Activated T-helper 17 cell treated with anti-CD3 and anti-CD28 coated beads, Interleukin-2, amount 50 U/mL, for 72 hours (primary cell): ENCODE results near the gene BEX3. TPM values are rescaled to one million over a fixed set of nuclear protein-coding genes. Genes with fewer than 3 reads are reported as not detected.
A peak's percentile ranks its signal among the peaks of the same experiment; 100 is the strongest.
"Not testable (repeated sequence)": the region's sequence is repeated elsewhere in the genome, so short reads cannot be mapped to it uniquely, and the experiment has no call there.

Experiments used
- ATAC-seq: fragments of 150-1000 bp; cut with Tn5 transposase; replicated peaks from 2 replicates; pipeline ENCODE4 v1.10.0; 2021; ENCODE audit warnings: mild to moderate bottlenecking, moderate library complexity
- H3K27ac Mint-ChIP-seq: one replicate; pipeline ENCODE4 v1.8.0; 2022; ENCODE audit warnings: mixed read lengths
- H3K27me3 Mint-ChIP-seq: one replicate; pipeline ENCODE4 v1.8.0; 2022; ENCODE audit warnings: mixed read lengths
- H3K36me3 Mint-ChIP-seq: one replicate; pipeline ENCODE4 v1.8.0; 2022; ENCODE audit warnings: low read depth, mild to moderate bottlenecking, mixed read lengths
- H3K4me1 Mint-ChIP-seq: one replicate; pipeline ENCODE4 v1.8.0; 2022; ENCODE audit warnings: mixed read lengths
- H3K4me3 Mint-ChIP-seq: one replicate; pipeline ENCODE4 v1.8.0; 2022; ENCODE audit warnings: mild to moderate bottlenecking, mixed read lengths
- H3K9me3 Mint-ChIP-seq: one replicate; pipeline ENCODE4 v1.8.0; 2022; ENCODE audit warnings: mixed read lengths
- total RNA-seq, 2 donors: library from RNA; stranded (reverse); gene quantifications; one replicate each; pipeline ENCODE4 v1.2.3, GENCODE V29; 2022

The BEX3 gene
- total RNA-seq, 2 donors from 2014 or later: 3.5 to 9.4 TPM

DNA sequence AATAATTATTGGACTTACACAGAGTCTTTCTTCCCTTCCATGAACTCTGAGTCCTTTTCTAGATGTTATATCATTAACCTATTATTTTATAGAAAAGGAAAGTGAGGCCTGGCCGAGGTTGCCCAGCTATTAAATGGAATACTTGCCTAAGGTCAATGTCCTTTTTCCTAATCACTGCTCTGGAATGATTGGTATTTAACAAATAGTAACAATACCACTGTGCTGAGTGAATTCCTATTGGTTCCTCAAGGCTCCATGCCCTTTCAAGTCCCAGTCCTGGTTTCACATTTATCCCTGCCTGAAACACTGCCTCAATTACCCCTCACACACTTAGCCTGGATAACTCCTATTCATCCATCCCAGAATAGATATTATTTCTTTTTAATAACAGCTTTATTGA, 13.9 kb upstream of the BEX3 start:
- Mint-ChIP-seq H3K27me3 (no peaks in the 10 kb centered on the region), H3K4me3 (no peak overlapping the region), H3K27ac (no peak overlapping the region), H3K9me3 (no peaks in the 10 kb centered on the region), H3K36me3 (no peaks in the 10 kb centered on the region), H3K4me1 (no peaks in the 10 kb centered on the region)
- no peak for ATAC-seq

DNA sequence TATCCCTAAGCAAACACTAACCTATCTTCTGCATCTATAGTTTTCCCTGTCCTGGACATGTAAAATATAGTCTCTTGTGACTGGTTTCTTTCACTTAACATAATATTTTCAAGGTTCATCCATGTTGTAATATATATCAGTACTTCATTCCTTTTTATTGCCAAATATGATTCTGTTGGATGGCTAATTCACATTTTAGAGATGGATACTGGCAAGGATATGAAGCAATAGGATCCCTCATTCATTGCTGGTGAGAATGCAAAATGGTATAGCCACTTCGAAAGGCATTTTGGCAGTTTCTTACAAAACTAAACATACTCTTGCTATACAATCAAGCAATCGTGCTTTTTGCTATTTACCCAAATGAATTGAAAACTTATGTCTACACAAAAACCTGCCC, 13.3 kb upstream of the BEX3 start:
- no peaks in the 10 kb centered on the region for H3K36me3 Mint-ChIP-seq
- no peaks in the 10 kb centered on the region for H3K27me3 Mint-ChIP-seq
- ATAC-seq: no peak
- no peak overlapping the region for H3K27ac Mint-ChIP-seq
- no peak overlapping the region for H3K4me3 Mint-ChIP-seq
- no peaks in the 10 kb centered on the region for H3K4me1 Mint-ChIP-seq
- no peaks in the 10 kb centered on the region for H3K9me3 Mint-ChIP-seq

DNA sequence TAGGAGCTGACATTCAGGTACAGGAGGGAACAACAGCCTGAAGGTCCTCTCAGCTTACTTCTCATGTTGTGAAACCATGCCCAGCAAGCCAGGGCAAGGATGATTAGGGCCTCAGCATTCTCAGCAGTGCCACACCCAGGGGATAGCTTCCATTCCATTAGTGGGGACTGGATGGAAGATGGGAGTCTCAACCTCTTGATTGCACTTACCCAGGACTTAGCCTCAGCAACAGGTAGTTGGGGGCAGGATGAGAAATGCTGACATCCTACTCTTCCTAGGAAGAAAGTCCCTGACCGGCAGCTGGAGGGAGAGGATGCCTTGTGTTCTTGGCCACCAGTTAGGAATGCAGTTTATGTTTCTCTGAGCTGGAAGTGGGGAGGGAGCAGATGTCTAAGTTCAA, 8.8 kb upstream of the BEX3 start:
- no peaks in the 10 kb centered on the region for H3K36me3 Mint-ChIP-seq
- H3K4me3 Mint-ChIP-seq: no peak overlapping the region
- H3K9me3 Mint-ChIP-seq: no peaks in the 10 kb centered on the region
- H3K4me1 Mint-ChIP-seq: no peaks in the 10 kb centered on the region
- H3K27ac Mint-ChIP-seq: no peak overlapping the region
- H3K27me3 Mint-ChIP-seq: no peaks in the 10 kb centered on the region
- no peak for ATAC-seq

DNA sequence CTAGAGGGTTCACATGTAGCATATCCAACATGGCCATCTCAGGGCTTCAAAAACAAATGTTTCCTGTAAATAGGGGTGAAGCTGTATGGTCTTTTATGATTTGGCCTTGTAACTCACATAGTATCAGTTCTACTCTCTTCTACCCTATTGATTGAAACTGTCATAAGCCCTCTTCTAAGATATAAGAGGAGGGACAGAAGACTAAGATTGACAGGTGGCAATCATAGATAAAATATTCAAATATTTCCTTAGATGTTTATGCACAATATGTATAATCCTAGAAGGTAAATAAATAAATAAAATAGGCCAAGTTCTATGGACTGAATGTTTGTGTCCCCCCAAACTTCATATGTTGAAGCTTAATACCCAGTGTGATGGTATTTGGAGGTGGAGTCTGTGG, 6.9 kb upstream of the BEX3 start:
- H3K27ac Mint-ChIP-seq: no peak overlapping the region
- no peak for ATAC-seq
- no peaks in the 10 kb centered on the region for H3K27me3 Mint-ChIP-seq

DNA sequence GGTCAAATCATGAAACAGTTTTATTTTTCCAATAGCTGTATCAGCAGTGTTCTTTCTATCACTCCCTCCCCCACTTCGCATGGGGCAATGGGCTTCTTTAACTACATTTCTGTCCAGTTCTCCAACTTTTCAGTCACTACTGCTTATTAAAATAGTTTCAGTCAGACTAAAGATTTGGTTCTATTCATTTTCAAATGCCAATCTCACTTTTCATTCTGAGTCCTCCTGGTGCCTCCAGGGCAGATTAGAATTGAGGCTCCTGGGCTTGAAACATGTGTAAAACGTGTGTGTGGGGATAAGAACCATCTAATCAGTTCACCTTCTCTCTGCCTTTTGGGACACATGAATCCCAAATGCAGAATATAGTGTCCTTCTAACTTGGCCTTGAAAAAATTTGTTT, 3.5 kb upstream of the BEX3 start:
- no peaks in the 10 kb centered on the region for H3K9me3 Mint-ChIP-seq
- no peaks in the 10 kb centered on the region for H3K4me1 Mint-ChIP-seq
- no peak for ATAC-seq
- no peak overlapping the region for H3K27ac Mint-ChIP-seq
- no peak overlapping the region for H3K4me3 Mint-ChIP-seq
- peaks cover 3% of the 10 kb centered on the region for H3K27me3 Mint-ChIP-seq
- no peaks in the 10 kb centered on the region for H3K36me3 Mint-ChIP-seq

More for the DNA sequence above, 6.9 kb upstream of the BEX3 start:
- no peaks in the 10 kb centered on the region for H3K9me3 Mint-ChIP-seq
- H3K4me1 Mint-ChIP-seq: no peaks in the 10 kb centered on the region
- no peak overlapping the region for H3K4me3 Mint-ChIP-seq
- H3K36me3 Mint-ChIP-seq: no peaks in the 10 kb centered on the region

DNA sequence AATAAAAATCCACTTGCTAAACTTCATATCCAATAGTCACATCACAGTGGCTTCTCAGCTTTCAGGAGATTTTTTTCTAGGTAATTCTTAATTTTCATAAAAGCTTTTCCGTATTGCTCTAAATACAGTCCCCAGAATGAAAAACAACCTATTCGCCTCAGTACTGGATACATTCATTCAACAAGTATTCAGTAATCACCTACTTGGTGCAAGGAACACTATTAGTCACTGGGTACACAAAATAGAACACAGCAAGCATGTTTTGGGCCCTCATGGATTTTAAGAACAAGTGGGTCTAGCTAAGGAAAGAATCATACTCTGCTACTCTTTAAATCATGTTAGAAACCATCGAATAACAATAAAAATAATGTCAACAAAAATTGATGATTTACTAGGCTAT, 2.8 kb upstream of the BEX3 start:
- no peak for ATAC-seq
- H3K27me3 Mint-ChIP-seq: peaks cover 3% of the 10 kb centered on the region
- H3K4me3 Mint-ChIP-seq: no peak overlapping the region
- no peaks in the 10 kb centered on the region for H3K4me1 Mint-ChIP-seq
- H3K36me3 Mint-ChIP-seq: no peaks in the 10 kb centered on the region
- no peaks in the 10 kb centered on the region for H3K9me3 Mint-ChIP-seq
- H3K27ac Mint-ChIP-seq: no peak overlapping the region

DNA sequence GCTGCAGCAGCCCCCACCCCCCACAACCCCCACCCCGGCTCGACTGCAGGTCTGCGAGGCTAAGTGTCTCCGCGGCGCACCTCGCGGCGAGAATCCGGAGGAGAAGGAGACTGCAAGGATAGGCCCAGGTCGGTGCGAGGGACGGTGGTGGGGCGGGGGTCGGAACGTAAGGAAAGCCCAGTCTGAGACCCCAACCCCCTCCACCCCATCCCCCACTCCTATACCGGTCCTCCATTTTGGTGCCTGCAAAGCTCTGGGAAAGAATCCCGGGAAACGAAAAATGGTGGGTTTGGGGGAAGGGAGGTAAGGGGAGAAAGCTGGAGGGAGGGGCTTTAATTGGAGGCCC, 614 bp downstream of the BEX3 start:
- Mint-ChIP-seq H3K36me3 (no peaks in the 10 kb centered on the region), H3K4me3 (peak overlapping the region; percentile 59), H3K27ac (no peak overlapping the region), H3K4me1 (no peaks in the 10 kb centered on the region), H3K27me3 (peaks cover 3% of the 10 kb centered on the region), H3K9me3 (no peaks in the 10 kb centered on the region)
- no peak for ATAC-seq

DNA sequence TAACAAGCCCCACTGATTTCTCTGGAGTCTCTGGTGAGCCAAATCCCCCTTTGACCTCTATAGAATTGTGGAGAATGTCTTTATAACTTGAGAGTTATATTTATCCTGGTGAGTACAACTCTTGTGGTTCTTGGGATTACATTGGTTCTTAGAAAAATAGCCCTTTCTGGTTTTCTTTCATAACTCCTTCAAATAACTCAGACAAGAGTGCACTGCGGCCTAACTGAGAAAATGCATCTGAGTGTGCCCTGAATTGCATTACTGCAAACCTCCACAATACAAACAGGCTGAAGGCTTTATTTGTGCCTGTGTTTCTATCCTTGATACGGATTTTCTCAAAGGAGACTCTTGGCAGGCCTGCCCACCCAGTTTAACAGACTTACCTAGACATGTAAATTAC, 2.7 kb downstream of the BEX3 start:
- Mint-ChIP-seq H3K9me3 (no peaks in the 10 kb centered on the region), H3K27ac (no peak overlapping the region), H3K4me3 (no peak overlapping the region), H3K4me1 (no peaks in the 10 kb centered on the region), H3K27me3 (peaks cover 3% of the 10 kb centered on the region), H3K36me3 (no peaks in the 10 kb centered on the region)
- no peak for ATAC-seq

DNA sequence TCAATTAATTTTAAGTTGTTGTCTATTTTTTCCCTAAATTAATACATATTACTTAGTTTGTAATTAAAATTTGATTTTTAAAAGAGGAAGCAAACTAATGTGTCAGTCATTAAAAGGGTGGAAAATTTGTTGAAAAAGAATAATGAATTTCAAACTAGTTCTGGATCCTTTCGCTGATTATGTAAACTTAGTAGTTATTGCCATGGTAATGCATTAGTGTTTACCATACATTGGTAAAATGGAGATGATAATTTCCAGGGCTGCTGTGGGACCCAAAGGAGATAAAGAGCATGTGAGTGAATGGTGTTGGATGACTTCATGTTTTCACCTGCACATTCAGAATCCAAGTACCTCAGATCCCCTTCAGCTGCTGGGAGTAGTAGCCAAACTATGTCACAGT, 6.5 kb downstream of the BEX3 start:
- Mint-ChIP-seq H3K27me3 (peaks cover 3% of the 10 kb centered on the region), H3K27ac (no peak overlapping the region), H3K9me3 (no peaks in the 10 kb centered on the region), H3K4me3 (no peak overlapping the region), H3K4me1 (no peaks in the 10 kb centered on the region), H3K36me3 (no peaks in the 10 kb centered on the region)
- no peak for ATAC-seq

DNA sequence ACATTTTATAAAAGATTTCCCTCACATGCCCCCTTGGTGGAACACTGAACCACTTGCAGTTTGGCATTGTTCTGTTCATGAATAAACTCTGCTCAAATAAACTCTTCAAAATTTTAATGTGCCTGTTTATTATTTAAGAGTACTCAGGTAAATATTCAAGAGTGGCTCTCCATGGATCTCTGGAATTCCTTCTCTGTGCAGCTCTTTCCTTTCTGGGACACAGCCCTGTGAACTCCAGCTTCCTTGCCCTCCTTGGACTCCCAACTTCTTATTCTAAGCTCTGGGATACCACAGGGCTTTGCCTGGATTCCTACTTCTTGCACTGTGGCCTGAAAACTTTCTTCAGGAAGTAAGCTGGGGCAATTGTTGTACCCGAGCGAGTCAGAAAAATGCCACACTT, 8.3 kb downstream of the BEX3 start:
- no peak overlapping the region for H3K4me3 Mint-ChIP-seq
- no peaks in the 10 kb centered on the region for H3K9me3 Mint-ChIP-seq
- H3K27me3 Mint-ChIP-seq: peaks cover 6% of the 10 kb centered on the region
- no peaks in the 10 kb centered on the region for H3K4me1 Mint-ChIP-seq
- no peak for ATAC-seq
- H3K27ac Mint-ChIP-seq: no peak overlapping the region
- no peaks in the 10 kb centered on the region for H3K36me3 Mint-ChIP-seq

DNA sequence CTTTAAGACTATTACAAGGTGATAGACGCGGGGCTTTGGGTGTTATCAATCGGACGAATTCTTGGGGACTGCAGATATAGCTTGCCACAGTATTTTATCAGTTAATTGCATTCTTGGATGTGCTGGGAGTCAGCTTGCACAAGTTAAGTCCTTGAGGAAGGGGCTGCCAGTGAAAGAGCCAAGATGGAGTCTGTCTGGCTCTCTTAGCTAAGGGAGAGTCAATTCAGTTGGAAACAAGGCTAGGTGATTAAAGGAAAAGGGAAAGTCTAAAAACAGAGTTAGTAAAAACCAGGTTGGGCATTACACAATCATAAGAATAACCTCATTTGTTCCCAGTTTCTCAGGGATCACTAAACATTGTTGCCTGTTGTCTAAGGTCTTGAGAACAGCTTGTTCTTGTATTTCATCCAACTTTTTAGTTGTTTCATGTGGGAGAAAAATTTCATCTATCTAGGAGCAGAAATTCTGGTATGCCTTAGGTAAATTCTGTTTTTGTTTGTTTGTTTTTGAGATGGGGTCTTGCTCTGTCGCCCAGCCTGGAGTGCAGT, 9.0 kb downstream of the BEX3 start:
- ATAC-seq: not testable (repeated sequence)

DNA sequence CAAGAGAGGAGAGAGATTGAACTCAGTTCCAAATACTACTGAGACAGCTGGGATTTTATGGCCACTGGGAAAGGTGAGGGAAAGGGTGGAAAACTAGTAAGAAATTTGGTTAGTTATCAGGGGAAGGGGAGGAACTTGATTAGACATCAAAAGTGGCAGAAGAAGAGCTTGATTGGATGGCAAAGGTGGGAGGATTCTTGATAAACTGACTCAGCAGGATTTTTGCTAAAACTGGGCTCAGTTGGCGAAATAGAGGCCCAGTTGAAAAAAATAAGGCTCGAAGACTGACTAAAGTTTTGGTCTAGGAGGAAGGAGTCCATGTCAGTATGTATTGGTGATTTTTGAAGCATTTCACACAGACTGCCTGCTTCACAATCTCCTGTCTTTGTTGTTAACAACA, 10.0 kb downstream of the BEX3 start:
- no peaks in the 10 kb centered on the region for H3K4me1 Mint-ChIP-seq
- ATAC-seq: no peak
- H3K9me3 Mint-ChIP-seq: no peaks in the 10 kb centered on the region
- H3K4me3 Mint-ChIP-seq: no peak overlapping the region
- H3K36me3 Mint-ChIP-seq: no peaks in the 10 kb centered on the region
- no peak overlapping the region for H3K27ac Mint-ChIP-seq
- peaks cover 6% of the 10 kb centered on the region for H3K27me3 Mint-ChIP-seq

More for the DNA sequence above, 9.0 kb downstream of the BEX3 start:
- not testable (repeated sequence) for H3K9me3 Mint-ChIP-seq, H3K4me3 Mint-ChIP-seq, H3K4me1 Mint-ChIP-seq, H3K36me3 Mint-ChIP-seq, H3K27me3 Mint-ChIP-seq, H3K27ac Mint-ChIP-seq

DNA sequence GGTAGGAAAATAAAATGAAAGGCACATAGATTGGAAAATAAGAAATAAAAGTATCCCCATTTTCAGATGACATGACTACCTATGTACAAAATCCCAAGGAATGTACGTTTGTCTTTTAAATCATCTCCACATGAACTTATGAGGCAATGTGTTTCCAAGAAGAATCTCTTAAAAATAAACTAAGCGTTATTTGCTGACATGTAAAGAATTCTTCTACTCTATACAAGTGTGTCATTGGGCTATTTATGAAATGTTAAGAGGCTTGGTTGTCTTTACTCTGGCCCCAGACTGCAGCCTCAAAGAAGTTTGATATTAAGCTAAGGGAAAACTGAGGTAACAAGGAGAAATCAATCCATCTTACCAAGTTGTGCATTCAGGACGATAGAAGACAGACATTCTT, 17.1 kb downstream of the BEX3 start:
- no peak overlapping the region for H3K27ac Mint-ChIP-seq

DNA sequence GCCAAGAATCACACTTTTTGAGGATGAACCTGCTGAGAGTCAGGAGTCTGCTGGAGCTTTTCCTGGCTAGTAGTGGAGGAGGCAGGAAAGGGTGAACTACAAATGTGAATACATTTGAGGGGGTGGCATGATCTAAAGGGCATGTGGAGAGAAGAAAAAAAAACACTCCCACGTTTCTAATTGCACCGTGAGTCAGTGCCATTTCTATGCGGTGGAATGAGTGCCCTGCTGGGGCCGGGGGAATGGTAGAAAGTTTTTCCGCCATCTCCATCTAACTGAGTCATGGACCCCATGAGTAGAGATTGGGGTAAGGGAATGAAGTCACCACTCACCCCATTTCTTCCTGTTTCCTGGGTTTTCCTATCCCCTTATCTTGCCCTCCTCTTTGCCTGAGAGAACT, 19.8 kb downstream of the BEX3 start:
- H3K27ac Mint-ChIP-seq: no peak overlapping the region

More for the DNA sequence above, 17.1 kb downstream of the BEX3 start:
- peaks cover 3% of the 10 kb centered on the region for H3K27me3 Mint-ChIP-seq
- no peaks in the 10 kb centered on the region for H3K9me3 Mint-ChIP-seq
- no peaks in the 10 kb centered on the region for H3K4me1 Mint-ChIP-seq
- ATAC-seq: no peak
- H3K4me3 Mint-ChIP-seq: no peak overlapping the region
- H3K36me3 Mint-ChIP-seq: no peaks in the 10 kb centered on the region

DNA sequence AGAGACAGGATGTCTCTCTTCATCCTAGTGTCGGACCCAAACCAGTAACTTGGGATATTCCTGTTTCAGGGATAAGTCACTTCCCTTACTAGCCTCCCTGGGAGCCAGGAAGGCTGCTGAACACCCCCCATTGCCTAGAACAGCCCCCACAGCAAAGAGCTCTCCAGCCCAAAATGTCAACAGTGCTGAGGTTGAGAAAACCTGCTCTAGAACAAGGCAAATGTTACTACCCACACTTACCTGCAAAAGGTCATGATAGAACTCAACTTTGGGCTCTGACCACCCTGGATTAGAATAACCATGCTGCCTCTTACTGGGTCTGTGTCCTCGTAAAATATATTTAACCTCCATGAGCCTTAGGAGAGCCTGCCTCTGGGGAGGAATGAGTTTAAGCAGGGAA, 20.3 kb downstream of the BEX3 start:
- no peak for ATAC-seq
- Mint-ChIP-seq H3K4me1 (no peaks in the 10 kb centered on the region), H3K36me3 (no peaks in the 10 kb centered on the region), H3K27me3 (no peaks in the 10 kb centered on the region), H3K4me3 (no peak overlapping the region), H3K27ac (no peak overlapping the region), H3K9me3 (no peaks in the 10 kb centered on the region)

More for the DNA sequence above, 19.8 kb downstream of the BEX3 start:
- H3K36me3 Mint-ChIP-seq: no peaks in the 10 kb centered on the region
- H3K4me1 Mint-ChIP-seq: no peaks in the 10 kb centered on the region
- ATAC-seq: peak; percentile 53
- no peaks in the 10 kb centered on the region for H3K9me3 Mint-ChIP-seq
- no peaks in the 10 kb centered on the region for H3K27me3 Mint-ChIP-seq
- H3K4me3 Mint-ChIP-seq: no peak overlapping the region

DNA sequence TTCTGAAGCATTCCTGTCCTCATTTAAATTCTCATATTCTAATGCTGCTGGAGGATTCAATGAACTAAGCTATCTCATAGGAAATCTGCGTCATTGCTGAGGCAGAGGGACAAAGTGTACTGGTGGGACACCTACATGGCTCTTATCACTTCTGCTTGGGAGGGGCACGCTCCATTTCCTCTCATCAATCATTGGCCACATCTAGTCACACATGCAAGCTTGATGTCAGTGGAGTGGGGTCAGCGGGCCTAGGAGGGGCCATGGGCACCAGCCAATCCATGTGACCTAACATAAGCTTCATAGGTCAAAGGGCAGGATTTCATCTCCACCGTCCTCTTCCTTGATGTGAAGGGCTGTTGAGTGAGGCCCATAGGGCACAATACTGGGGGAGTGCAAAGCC, 21.4 kb downstream of the BEX3 start:
- Mint-ChIP-seq H3K4me1 (no peaks in the 10 kb centered on the region), H3K4me3 (no peak overlapping the region), H3K36me3 (no peaks in the 10 kb centered on the region), H3K27ac (no peak overlapping the region), H3K9me3 (no peaks in the 10 kb centered on the region), H3K27me3 (no peaks in the 10 kb centered on the region)
- no peak for ATAC-seq
